Measurements from ENCODE around the gene ZNF679.
A peak's percentile ranks its signal among the peaks of the same experiment; 100 is the strongest.

The ZNF679 gene

GRCh38 chr7:64312826-64313225 lies 84.6 kb downstream of the ZNF679 start:
- DNase-seq: no peak

GRCh38 chr7:64313740-64314491 lies 85.6 kb downstream of the ZNF679 start, which contains the start of gene ZNF736:
Gene ZNF736 (plus strand): TSS chr7:64313961. CDS start chr7:64314151, 190 bp downstream.
- peak; percentile 96 for DNase-seq

GRCh38 chr7:64314566-64314965 lies 86.3 kb downstream of the ZNF679 start:
- peak; percentile 12 for DNase-seq

GRCh38 chr7:64316031-64316742 lies 87.9 kb downstream of the ZNF679 start:
- DNase-seq: peak; percentile 54

Measured in NCI-H146 (cell line).